ENCODE data around the gene KIF1B.

The KIF1B gene

DNA sequence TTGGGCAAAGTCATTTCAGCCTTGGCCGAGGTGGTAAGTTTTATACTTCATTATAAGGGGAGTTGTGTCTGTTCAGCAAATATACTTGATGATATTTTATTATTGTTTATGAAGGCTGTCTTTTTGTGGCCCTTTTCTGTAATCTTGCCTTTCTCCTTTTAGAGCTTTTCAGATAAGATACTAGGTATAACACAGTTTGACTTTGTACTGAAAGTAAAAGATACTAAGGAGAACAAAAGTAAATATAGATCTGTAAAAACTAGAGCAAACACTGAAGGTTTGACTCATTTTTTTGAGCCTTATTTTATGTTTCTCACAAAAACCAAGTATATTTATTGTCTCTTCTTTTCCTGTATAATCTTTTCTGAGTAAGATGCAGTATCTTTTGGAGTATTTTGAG lies 61.9 kb downstream of the KIF1B start:
- H3K27me3 ChIP-seq (ENCODE audit: control insufficient read depth, insufficient read depth, low read length): no peaks in the 10 kb centered on the region
- no peak overlapping the region for H3K4me3 ChIP-seq (ENCODE audit: low read length)
- H3K4me1 ChIP-seq (ENCODE audit: control insufficient read depth, insufficient read depth, low read length): no peaks in the 10 kb centered on the region
- no peak overlapping the region for H3K27ac ChIP-seq (ENCODE audit: low read depth, low read length)
- H3K9ac ChIP-seq (ENCODE audit: low read length): no peak overlapping the region
- H3K36me3 ChIP-seq (ENCODE audit: control insufficient read depth, insufficient read depth, low read length): peaks cover 3% of the 10 kb centered on the region

DNA sequence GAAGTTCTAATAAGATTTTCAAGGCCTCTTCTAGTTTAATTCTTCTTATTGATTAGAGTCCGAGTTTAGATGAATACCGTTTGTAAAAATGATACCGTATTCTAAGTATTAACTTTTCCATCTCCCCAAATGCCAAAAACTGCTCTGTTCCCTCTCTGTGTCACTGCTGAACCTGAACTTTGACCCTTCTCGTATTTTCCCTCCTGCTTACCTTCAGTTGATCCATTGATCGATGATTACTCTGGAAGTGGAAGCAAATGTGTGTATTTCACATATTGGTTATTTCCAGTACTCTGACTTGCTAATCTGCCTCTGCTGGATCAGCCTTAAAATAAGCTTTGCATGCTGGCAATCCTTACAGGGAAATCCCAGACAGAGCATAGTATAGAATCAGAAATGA lies 68.5 kb downstream of the KIF1B start:
- Histone ChIP-seq H3K9ac (ENCODE audit: low read length) (no peak overlapping the region), H3K27ac (ENCODE audit: low read depth, low read length) (no peak overlapping the region), H3K4me3 (ENCODE audit: low read length) (no peak overlapping the region), H3K27me3 (ENCODE audit: control insufficient read depth, insufficient read depth, low read length) (no peaks in the 10 kb centered on the region), H3K4me1 (ENCODE audit: control insufficient read depth, insufficient read depth, low read length) (no peaks in the 10 kb centered on the region), H3K36me3 (ENCODE audit: control insufficient read depth, insufficient read depth, low read length) (peaks cover 23% of the 10 kb centered on the region)

DNA sequence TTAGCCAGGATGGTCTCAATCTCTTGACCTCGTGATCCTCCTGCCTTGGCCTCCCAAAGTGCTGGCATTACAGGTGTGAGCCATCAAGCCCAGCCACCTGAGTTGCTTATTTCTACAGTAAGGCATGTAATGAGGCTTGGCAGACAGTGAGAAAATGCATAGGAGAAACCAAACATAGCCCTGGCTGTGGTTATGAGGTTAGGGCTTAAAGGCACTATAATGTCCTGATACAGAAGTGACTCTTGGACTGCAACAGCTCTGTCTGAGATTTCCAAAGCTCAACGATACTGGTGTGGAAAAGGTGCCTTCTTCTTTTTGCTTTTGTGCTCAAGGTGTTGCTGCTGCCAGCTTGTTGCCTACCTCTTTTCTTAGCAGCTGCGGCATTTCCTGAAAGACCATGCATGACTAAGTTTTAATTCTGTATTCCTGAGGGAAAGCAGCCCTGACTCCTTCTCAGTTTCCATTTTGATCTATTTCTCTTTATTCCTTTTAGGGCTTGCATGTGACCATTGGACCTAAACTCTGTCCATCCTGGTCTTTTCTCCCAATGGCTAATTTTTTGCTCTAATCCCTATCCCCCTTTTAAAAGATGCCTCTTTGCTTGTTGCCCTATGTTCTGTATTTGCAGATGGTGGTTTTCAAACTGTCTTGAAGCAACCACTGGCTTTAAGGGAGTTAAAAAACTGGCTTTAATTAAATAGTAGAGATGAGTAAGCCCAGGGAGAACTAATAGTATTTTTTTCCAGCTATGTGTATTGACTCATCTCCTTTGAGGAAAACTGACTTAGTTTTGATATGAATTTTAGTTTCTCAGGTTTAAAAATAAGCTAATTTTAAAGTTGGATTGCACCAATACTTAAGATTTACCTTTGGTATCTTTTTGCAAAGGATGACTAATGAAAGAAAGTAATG lies 70.3 kb downstream of the KIF1B start:
- Histone ChIP-seq H3K4me3 (ENCODE audit: low read length) (no peak overlapping the region), H3K36me3 (ENCODE audit: control insufficient read depth, insufficient read depth, low read length) (peaks cover 24% of the 10 kb centered on the region), H3K27me3 (ENCODE audit: control insufficient read depth, insufficient read depth, low read length) (no peaks in the 10 kb centered on the region), H3K9ac (ENCODE audit: low read length) (no peak overlapping the region), H3K27ac (ENCODE audit: low read depth, low read length) (no peak overlapping the region), H3K4me1 (ENCODE audit: control insufficient read depth, insufficient read depth, low read length) (peaks cover 7% of the 10 kb centered on the region)

DNA sequence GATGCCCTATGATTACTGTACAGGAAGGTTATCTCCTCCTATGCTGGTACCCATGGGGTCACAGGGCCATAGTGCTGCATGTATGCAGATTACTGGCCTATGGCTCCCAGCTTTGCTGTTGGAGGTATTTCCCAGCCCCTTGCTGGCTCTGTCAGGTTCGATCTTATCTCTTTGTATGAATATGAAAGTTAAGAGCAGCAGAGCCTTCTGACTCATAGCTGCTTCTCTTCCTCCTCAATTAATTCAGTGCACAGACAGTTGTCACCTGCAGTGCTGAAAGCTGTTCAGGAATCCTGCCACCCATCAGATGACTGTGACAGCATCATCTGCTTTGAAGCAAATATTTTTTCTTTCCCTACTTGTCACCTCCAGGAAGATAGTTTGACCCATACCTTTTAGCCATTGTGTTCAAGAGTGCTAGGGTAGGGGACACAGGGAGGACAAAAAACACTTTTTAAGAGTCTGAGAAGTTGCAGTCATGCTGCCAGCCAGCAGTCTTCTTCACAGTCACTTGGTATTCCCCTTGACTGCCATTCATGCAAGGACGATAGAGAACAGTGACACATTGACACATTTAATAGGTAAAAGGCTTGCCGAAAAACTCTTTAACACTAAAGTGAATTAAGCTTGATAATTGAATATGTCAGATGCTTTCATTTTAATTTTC lies 73.1 kb downstream of the KIF1B start:
- Histone ChIP-seq H3K4me3 (ENCODE audit: low read length) (no peak overlapping the region), H3K4me1 (ENCODE audit: control insufficient read depth, insufficient read depth, low read length) (peaks cover 18% of the 10 kb centered on the region), H3K9ac (ENCODE audit: low read length) (no peak overlapping the region), H3K27ac (ENCODE audit: low read depth, low read length) (no peak overlapping the region), H3K27me3 (ENCODE audit: control insufficient read depth, insufficient read depth, low read length) (no peaks in the 10 kb centered on the region), H3K36me3 (ENCODE audit: control insufficient read depth, insufficient read depth, low read length) (peaks cover 22% of the 10 kb centered on the region)

DNA sequence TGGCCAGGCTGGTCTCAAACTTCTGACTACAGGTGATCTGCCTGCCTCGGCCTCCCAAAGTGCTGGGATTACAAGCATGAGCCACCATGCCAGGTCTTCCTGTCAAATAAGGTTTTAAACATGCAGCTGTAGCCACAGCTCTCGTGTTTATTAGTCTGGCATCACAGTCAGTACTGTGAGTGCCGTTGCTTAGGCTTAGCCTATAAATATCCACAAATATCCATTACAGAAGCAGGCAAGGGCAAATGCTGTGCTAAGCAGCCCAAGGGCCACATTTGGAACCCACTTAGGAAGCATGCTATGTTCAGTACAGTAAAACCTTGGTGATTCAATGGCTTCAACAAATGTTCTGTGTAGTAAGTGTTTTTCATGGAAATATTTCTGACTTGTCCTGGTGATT lies 75.9 kb downstream of the KIF1B start:
- peaks cover 14% of the 10 kb centered on the region for H3K36me3 ChIP-seq (ENCODE audit: control insufficient read depth, insufficient read depth, low read length)
- no peaks in the 10 kb centered on the region for H3K27me3 ChIP-seq (ENCODE audit: control insufficient read depth, insufficient read depth, low read length)
- H3K27ac ChIP-seq (ENCODE audit: low read depth, low read length): peak overlapping the region; percentile 79
- H3K4me1 ChIP-seq (ENCODE audit: control insufficient read depth, insufficient read depth, low read length): peaks cover 18% of the 10 kb centered on the region
- no peak overlapping the region for H3K4me3 ChIP-seq (ENCODE audit: low read length)
- no peak overlapping the region for H3K9ac ChIP-seq (ENCODE audit: low read length)

DNA sequence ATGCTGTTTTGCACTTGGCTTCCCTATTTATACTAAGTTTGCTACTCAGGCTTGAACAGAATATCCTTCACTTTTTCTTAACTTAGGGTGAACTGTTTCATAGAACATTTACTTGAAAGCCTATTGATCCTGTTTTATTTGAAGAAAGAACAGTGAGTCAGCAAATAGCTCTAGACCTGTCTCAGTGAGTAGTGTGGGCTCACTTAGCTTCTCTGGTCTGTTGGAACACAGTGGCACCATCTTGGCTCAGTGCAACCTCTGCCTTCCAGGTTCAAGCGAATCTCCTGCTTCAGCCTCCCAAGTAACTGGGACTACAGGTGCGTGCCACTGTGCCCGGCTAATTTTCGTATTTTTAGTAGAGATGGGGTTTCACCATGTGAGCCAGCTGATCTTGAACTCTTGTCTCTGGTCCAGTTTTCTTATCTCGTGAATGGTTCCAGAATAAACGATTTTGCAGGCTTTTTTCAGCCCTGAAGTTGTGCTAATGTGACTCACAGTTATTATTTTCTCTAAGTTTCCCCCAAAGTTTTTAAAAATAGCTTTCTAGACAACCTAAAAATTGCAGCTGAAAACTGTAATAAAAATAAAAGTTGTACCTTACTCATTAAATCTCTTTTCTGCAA lies 76.8 kb downstream of the KIF1B start:
- no peak overlapping the region for H3K9ac ChIP-seq (ENCODE audit: low read length)
- peak overlapping the region; percentile 79 for H3K27ac ChIP-seq (ENCODE audit: low read depth, low read length)
- peaks cover 12% of the 10 kb centered on the region for H3K36me3 ChIP-seq (ENCODE audit: control insufficient read depth, insufficient read depth, low read length)
- no peaks in the 10 kb centered on the region for H3K27me3 ChIP-seq (ENCODE audit: control insufficient read depth, insufficient read depth, low read length)
- no peak overlapping the region for H3K4me3 ChIP-seq (ENCODE audit: low read length)
- H3K4me1 ChIP-seq (ENCODE audit: control insufficient read depth, insufficient read depth, low read length): peaks cover 18% of the 10 kb centered on the region

DNA sequence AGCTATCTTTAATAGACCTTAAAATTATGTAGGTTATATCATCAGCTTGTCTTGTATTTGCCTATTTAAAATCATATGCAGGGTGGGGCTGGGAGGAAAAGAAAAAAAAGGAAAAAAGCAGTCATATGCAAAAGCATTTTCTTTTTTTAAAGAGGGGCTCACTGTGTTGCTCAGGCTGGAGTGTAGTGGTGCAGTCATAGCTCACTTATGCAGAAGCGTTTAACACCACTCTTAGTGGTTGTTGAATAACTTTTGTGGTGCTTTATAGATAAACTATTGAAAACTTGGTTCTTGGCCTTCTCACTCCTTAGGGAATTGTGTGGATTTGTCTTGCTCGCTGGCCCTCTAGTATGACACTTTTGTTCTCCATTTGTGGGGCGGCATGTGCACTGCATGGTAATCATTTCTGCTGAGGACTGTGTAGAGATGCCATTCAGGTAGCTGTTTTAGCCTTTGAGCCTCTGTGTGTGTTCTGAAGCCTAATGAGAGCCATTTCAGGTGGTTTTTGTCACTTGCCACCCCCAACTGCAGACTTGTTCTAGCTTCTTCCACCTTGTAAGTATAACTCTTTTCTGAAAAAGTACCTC lies 77.8 kb downstream of the KIF1B start:
- Histone ChIP-seq H3K27ac (ENCODE audit: low read depth, low read length) (no peak overlapping the region), H3K4me1 (ENCODE audit: control insufficient read depth, insufficient read depth, low read length) (peaks cover 18% of the 10 kb centered on the region), H3K4me3 (ENCODE audit: low read length) (no peak overlapping the region), H3K9ac (ENCODE audit: low read length) (no peak overlapping the region), H3K27me3 (ENCODE audit: control insufficient read depth, insufficient read depth, low read length) (no peaks in the 10 kb centered on the region), H3K36me3 (ENCODE audit: control insufficient read depth, insufficient read depth, low read length) (peaks cover 11% of the 10 kb centered on the region)

DNA sequence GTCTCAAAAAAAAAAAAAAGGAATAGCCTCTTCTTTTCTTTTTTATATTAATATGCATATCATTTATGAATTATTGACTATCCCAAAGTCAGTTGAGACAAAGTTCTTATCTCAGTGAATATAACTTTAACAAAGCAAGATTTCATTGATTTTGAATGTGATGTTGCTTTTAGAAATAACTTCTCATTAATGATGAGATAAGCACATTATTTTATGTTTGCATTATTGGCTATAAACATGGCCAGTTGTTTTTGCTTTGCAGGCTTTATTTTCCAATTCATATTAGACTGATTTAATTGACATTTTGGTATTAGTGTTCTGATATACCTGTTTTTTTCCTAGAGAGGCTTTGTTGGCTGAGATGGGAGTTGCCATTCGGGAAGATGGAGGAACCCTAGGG lies 81.3 kb downstream of the KIF1B start:
- Histone ChIP-seq H3K4me3 (ENCODE audit: low read length) (no peak overlapping the region), H3K9ac (ENCODE audit: low read length) (no peak overlapping the region), H3K4me1 (ENCODE audit: control insufficient read depth, insufficient read depth, low read length) (peaks cover 7% of the 10 kb centered on the region), H3K27ac (ENCODE audit: low read depth, low read length) (no peak overlapping the region), H3K27me3 (ENCODE audit: control insufficient read depth, insufficient read depth, low read length) (no peaks in the 10 kb centered on the region), H3K36me3 (ENCODE audit: control insufficient read depth, insufficient read depth, low read length) (peaks cover 8% of the 10 kb centered on the region)

DNA sequence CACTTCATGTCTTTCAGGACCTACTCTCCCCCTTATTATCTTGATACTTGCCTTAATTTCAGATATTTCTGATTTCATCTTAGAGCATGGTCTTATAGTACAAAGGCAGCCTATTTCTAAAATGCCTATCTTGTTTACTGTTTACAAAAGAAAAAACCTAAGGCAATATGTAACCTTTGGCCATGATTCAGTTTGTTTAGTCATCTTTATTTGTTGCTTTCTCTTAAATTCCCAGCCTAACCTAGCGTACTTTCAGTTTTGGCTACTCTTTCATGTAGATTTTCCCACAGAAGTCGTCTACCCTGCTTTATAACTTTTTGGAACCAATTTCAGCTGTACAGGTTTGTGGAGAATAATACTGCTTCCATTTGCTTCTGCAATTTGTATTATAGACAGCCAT lies 81.8 kb downstream of the KIF1B start:
- Histone ChIP-seq H3K27ac (ENCODE audit: low read depth, low read length) (no peak overlapping the region), H3K27me3 (ENCODE audit: control insufficient read depth, insufficient read depth, low read length) (no peaks in the 10 kb centered on the region), H3K9ac (ENCODE audit: low read length) (no peak overlapping the region), H3K4me1 (ENCODE audit: control insufficient read depth, insufficient read depth, low read length) (peaks cover 2% of the 10 kb centered on the region), H3K4me3 (ENCODE audit: low read length) (no peak overlapping the region), H3K36me3 (ENCODE audit: control insufficient read depth, insufficient read depth, low read length) (peaks cover 10% of the 10 kb centered on the region)

DNA sequence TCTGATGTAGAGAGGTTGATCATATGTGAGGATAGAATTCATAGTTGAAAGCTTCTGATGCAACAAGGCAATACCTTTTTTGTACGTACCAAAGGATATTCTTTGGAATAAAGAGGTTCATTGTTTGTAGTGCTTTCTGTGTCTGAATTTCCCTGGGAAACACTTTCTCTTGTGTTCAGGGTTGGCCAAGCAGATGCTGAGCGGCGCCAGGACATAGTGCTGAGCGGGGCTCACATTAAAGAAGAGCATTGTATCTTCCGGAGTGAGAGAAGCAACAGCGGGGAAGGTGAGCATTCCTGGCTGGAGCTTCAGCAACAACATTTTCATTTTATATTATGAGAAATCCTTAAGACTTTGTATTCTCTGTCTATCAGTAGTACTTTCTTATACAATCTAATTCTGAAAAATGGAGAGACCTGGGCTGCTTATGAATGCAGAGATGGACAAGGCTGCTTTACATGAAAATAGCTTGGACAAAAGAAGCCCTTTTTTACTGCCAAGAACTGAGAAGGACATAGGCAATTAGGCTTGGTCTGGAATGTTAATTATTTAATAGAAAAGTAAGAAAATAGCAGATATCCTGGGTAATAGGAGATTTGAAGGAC lies 85.2 kb downstream of the KIF1B start:
- no peak overlapping the region for H3K27ac ChIP-seq (ENCODE audit: low read depth, low read length)
- H3K9ac ChIP-seq (ENCODE audit: low read length): no peak overlapping the region
- H3K4me3 ChIP-seq (ENCODE audit: low read length): no peak overlapping the region
- no peaks in the 10 kb centered on the region for H3K27me3 ChIP-seq (ENCODE audit: control insufficient read depth, insufficient read depth, low read length)
- H3K36me3 ChIP-seq (ENCODE audit: control insufficient read depth, insufficient read depth, low read length): peaks cover 11% of the 10 kb centered on the region
- H3K4me1 ChIP-seq (ENCODE audit: control insufficient read depth, insufficient read depth, low read length): no peaks in the 10 kb centered on the region

DNA sequence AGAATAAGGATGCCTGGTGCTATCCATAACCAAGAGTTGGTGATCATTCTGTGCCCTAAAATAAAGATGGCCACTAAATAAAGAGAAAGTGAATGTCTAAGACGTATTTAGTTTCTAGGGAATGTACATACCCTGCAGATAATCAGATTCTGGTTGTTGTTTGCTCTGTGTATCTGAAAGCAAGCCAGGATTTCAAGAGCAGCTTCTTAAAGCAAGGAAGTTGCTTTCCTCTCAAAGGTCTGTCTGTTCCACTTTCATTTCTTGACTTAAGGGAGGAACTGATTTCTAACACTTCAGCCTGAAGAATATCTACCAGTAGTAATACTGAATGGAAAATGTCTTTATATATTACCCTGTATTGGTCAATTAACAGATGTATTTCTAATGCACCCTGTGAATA lies 88.8 kb downstream of the KIF1B start:
- Histone ChIP-seq H3K4me3 (ENCODE audit: low read length) (no peak overlapping the region), H3K27me3 (ENCODE audit: control insufficient read depth, insufficient read depth, low read length) (no peaks in the 10 kb centered on the region), H3K4me1 (ENCODE audit: control insufficient read depth, insufficient read depth, low read length) (no peaks in the 10 kb centered on the region), H3K27ac (ENCODE audit: low read depth, low read length) (no peak overlapping the region), H3K36me3 (ENCODE audit: control insufficient read depth, insufficient read depth, low read length) (peaks cover 5% of the 10 kb centered on the region), H3K9ac (ENCODE audit: low read length) (no peak overlapping the region)

DNA sequence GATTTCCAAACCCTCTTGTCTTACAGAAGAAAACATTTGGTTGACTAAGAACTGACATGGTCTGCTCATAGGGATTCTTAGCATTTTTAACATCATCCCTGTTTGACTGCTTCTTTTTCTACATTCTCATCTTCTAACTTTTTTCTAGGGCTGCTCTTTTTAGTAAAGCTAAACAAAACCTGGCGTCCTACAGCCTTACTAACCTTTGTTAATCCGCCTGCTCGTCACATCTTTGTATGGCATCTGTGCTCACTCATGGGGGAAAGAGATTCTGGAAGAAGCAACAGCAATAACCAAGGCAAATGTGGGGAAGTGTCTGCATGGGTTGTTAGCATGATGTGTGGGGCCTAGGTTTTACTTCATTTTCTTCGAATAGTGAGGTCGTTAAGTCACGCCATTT lies 92.0 kb downstream of the KIF1B start:
- Histone ChIP-seq H3K9ac (ENCODE audit: low read length) (no peak overlapping the region), H3K36me3 (ENCODE audit: control insufficient read depth, insufficient read depth, low read length) (peaks cover 2% of the 10 kb centered on the region), H3K4me3 (ENCODE audit: low read length) (no peak overlapping the region), H3K27me3 (ENCODE audit: control insufficient read depth, insufficient read depth, low read length) (no peaks in the 10 kb centered on the region), H3K4me1 (ENCODE audit: control insufficient read depth, insufficient read depth, low read length) (no peaks in the 10 kb centered on the region), H3K27ac (ENCODE audit: low read depth, low read length) (no peak overlapping the region)
